Panc1 (cell line): Measurements from ENCODE around the gene PPP1R18. TPM values are rescaled to one million over a fixed set of nuclear protein-coding genes. Genes with fewer than 3 reads are reported as not detected.

ENCODE experiments used
- ATAC-seq: fragments of 200-7000 bp; cut with Tn5 transposase; 2 replicates; pipeline ENCODE4 v1.9.1; 2020; ENCODE audit warnings: mild to moderate bottlenecking, moderate library complexity
- BruUV-seq: library from RNA; stranded (reverse); fragments of 400-500 nt; replicated peaks from 2 replicates; lab custom pipeline; 2021; lab: Mats Ljungman, UMichigan
- CTCF ChIA-PET: fragments of 300-600 bp; sonication (Branson Sonifier 250); formaldehyde crosslinking; loops from one replicate; lab custom pipeline; 2022; ENCODE audit warnings: antibody characterized with exemption; lab: Charles Lee
- POLR2A ChIA-PET: fragments of 300-600 bp; sonication (Branson Sonifier 250); formaldehyde crosslinking; loops from one replicate; lab custom pipeline; 2022; ENCODE audit warnings: antibody characterized with exemption; lab: Charles Lee
- DNase-seq: peaks from one replicate; pipeline ENCODE4 v3.0.0-alpha.2; 2010; ENCODE audit warnings: low read depth, low spot score
- H3K27ac ChIP-seq: 2 replicates; pipeline ENCODE4 v1.5.1; 2011; ENCODE audit warnings: mild to moderate bottlenecking, low read length, inconsistent platforms
- H3K27me3 ChIP-seq: fragments of 200-500 bp; sonication (Bioruptor generic); 2 replicates; pipeline ENCODE4 v1.6.0; 2014; ENCODE audit warnings: low read length, inconsistent platforms; ENCODE audit not compliant: control insufficient read depth, insufficient read depth
- H3K36me3 ChIP-seq: fragments of 200-500 bp; sonication (Bioruptor generic); 2 replicates; pipeline ENCODE4 v1.5.1; 2014; ENCODE audit warnings: inconsistent platforms, mild to moderate bottlenecking, low read length, moderate library complexity; ENCODE audit not compliant: control insufficient read depth, insufficient read depth
- H3K4me1 ChIP-seq: 2 replicates; pipeline ENCODE4 v1.5.1; 2011; ENCODE audit warnings: inconsistent platforms, mild to moderate bottlenecking, low read length, moderate library complexity; ENCODE audit not compliant: control insufficient read depth, insufficient read depth
- H3K4me3 ChIP-seq, 2 experiments: 2 replicates each; pipeline ENCODE4 v1.5.1; 2011 to 2012; ENCODE audit warnings: low read depth in 2 of 2, low read length in 2 of 2, mild to moderate bottlenecking in 2 of 2, inconsistent platforms in 1 of 2, moderate library complexity in 1 of 2
- H3K9me3 ChIP-seq: fragments of 200-500 bp; sonication (Bioruptor generic); 2 replicates; pipeline ENCODE4 v1.5.1; 2014; ENCODE audit warnings: low read depth, mild to moderate bottlenecking, inconsistent platforms, low read length, moderate library complexity; ENCODE audit not compliant: control insufficient read depth, insufficient read depth
- POLR2AphosphoS5 ChIP-seq: IDR thresholded peaks from 2 replicates; pipeline ENCODE4 v1.6.1; 2012; ENCODE audit warnings: mild to moderate bottlenecking, low read depth, low read length, moderate library complexity
- SIN3A ChIP-seq: IDR thresholded peaks from 2 replicates; pipeline ENCODE4 v1.6.1; 2012; ENCODE audit warnings: low read depth, mild to moderate bottlenecking, low read length, moderate library complexity, borderline replicate concordance; ENCODE audit not compliant: insufficient read depth
- TCF7L2 ChIP-seq: IDR thresholded peaks from 2 replicates; pipeline ENCODE4 v1.6.1; 2011; ENCODE audit warnings: mild to moderate bottlenecking, low read depth, low read length, inconsistent platforms
- in situ Hi-C: cut with HindIII; loops from 2 replicates; pipeline ENCODE4 v1.10.0; 2016; ENCODE audit warnings: low sequenced_read_pairs, low pct_unique_long_range_greater_than_20kb
- intact Hi-C: fragments of 100-400 bp; cut with micrococcal nuclease; formaldehyde crosslinking; loops from one replicate; pipeline ENCODE4 v1.10.0; 2022; ENCODE audit not compliant: unreplicated experiment
- total RNA-seq: library from RNA; stranded (reverse); gene quantifications from one replicate; pipeline ENCODE4 v1.2.1, GENCODE V29; 2021; ENCODE audit not compliant: unreplicated experiment
- TF ChIP-seq, protein P1 (sequence below): fragments of 450-650 bp; IDR thresholded peaks from 2 replicates; pipeline ENCODE4 v1.5.1; 2017; ENCODE audit warnings: mild to moderate bottlenecking
- TF ChIP-seq, protein P2 (sequence below), 2 experiments: IDR thresholded peaks; 2 replicates each; pipeline ENCODE4 v1.6.1; 2011 to 2012; ENCODE audit warnings: low read depth in 2 of 2, control low read depth in 1 of 2, low read length in 1 of 2, mild to moderate bottlenecking in 1 of 2, moderate library complexity in 1 of 2; ENCODE audit not compliant: insufficient read depth in 1 of 2

Gene PPP1R18
- total RNA-seq, 1 experiment from 2014 or later, result 55.3 TPM

DNA sequence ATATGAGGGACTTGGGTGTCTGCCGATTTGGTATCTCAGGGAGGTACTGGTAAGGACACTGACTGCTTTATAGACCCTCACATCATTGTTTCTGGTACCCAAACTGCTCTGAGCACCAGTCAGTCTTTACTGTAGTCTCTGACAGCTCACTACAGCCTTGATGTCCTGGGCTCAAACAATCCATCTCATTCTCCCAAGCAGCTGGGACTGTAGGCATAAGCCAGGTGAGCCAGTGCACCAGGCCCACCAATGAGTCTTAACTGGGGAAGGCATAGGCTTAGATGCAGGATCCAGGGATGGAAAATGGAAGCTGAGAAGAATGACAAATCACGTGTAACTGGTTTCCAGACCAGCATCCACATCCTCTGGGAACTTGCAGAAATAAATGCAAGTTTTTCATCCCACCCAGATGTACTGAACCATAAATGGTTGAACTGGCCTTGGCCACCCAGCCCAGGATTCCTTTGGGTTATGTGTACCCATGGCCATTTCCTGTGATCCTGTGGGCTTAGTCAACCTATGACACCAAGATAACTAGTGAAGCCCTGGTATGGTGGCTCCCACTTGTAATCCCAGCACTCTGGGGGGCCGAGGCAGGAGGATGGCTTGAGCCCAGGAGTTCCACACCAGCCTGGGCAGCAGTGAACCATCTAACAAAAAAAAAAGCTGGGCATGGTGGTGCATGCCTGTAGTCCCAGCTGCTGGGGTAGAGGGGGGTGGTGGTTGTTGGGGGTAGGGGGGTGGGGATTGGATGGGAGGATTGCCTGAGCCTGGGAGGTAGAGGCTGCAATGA, 39.5 kb upstream of the PPP1R18 start:
- intact Hi-C loops, result loop anchor here (5.0 kb wide), 1 partner anchor 151 kb away; no protein-coding TSS in a partner anchor
- TF ChIP-seq TCF7L2 (no peak), POLR2AphosphoS5 (peak; percentile 96), SIN3A (no peak)
- TF ChIP-seq, protein P1, sequence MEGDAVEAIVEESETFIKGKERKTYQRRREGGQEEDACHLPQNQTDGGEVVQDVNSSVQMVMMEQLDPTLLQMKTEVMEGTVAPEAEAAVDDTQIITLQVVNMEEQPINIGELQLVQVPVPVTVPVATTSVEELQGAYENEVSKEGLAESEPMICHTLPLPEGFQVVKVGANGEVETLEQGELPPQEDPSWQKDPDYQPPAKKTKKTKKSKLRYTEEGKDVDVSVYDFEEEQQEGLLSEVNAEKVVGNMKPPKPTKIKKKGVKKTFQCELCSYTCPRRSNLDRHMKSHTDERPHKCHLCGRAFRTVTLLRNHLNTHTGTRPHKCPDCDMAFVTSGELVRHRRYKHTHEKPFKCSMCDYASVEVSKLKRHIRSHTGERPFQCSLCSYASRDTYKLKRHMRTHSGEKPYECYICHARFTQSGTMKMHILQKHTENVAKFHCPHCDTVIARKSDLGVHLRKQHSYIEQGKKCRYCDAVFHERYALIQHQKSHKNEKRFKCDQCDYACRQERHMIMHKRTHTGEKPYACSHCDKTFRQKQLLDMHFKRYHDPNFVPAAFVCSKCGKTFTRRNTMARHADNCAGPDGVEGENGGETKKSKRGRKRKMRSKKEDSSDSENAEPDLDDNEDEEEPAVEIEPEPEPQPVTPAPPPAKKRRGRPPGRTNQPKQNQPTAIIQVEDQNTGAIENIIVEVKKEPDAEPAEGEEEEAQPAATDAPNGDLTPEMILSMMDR, result no peak
- no TSS peak for BruUV-seq
- H3K4me1 ChIP-seq, result peaks cover 29% of the 10 kb centered on the region
- no peaks in the 10 kb centered on the region for H3K9me3 ChIP-seq
- no peaks in the 10 kb centered on the region for H3K27me3 ChIP-seq
- peaks cover 26% of the 10 kb centered on the region for H3K36me3 ChIP-seq
- ChIA-PET CTCF (interaction anchor here (0.5 to 1.7 kb wide), 3 partner anchors 46 to 96 kb away, joined by 3 to 4 read pairs (median 4); partner anchors contain the start of gene DHX16), POLR2A (interaction anchor here (0.6 kb wide), 1 partner anchor 47 kb away, joined by 3 read pairs; no protein-coding TSS in a partner anchor)
- peak overlapping the region; percentile 60 for H3K27ac ChIP-seq
- peak; percentile 65 for ATAC-seq
- no peak for DNase-seq
- in situ Hi-C loops, result no loop called here
- H3K4me3 ChIP-seq, result no peak overlapping the region

DNA sequence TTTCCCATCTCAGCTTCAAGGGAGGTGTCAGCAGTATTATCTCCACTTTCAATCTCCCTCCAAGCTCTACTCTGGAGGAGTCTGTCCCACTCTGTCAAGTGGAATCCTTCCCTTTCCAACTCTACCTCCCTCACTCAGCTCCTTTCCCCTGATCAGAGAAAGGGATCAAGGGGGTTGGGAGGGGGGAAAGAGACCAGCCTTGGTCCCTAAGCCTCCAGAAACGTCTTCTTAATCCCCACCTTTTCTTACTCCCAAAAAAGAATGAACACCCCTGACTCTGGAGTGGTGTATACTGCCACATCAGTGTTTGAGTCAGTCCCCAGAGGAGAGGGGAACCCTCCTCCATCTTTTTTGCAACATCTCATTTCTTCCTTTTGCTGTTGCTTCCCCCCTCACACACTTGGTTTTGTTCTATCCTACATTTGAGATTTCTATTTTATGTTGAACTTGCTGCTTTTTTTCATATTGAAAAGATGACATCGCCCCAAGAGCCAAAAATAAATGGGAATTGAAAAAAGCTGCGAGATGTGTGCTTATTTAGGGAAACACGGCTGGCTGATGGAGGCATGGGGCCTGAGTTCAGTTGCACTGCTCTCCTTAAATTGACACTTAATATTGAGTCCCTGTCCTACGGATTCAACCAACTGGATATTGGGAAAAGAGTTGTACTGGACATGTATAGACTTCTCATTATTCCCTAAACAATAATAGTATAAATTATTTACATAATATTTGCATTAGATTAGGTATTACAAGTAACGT, 38.6 kb upstream of the PPP1R18 start:
- no peak for DNase-seq
- in situ Hi-C loops (no loop called here), intact Hi-C loops (loop anchor here (5.0 kb wide), 1 partner anchor 152 kb away; no protein-coding TSS in a partner anchor)
- H3K27me3 ChIP-seq, result no peaks in the 10 kb centered on the region
- no TSS peak for BruUV-seq
- H3K36me3 ChIP-seq, result peaks cover 32% of the 10 kb centered on the region
- ChIA-PET CTCF (interaction anchor here (1.1 kb wide), 1 partner anchor 53 kb away, joined by 4 read pairs; the partner anchor contains the start of gene DHX16), POLR2A (interaction anchor here (0.7 kb wide), 1 partner anchor 100 kb away, joined by 5 read pairs; no protein-coding TSS in a partner anchor)
- ATAC-seq, result no peak
- TF ChIP-seq, protein P2, sequence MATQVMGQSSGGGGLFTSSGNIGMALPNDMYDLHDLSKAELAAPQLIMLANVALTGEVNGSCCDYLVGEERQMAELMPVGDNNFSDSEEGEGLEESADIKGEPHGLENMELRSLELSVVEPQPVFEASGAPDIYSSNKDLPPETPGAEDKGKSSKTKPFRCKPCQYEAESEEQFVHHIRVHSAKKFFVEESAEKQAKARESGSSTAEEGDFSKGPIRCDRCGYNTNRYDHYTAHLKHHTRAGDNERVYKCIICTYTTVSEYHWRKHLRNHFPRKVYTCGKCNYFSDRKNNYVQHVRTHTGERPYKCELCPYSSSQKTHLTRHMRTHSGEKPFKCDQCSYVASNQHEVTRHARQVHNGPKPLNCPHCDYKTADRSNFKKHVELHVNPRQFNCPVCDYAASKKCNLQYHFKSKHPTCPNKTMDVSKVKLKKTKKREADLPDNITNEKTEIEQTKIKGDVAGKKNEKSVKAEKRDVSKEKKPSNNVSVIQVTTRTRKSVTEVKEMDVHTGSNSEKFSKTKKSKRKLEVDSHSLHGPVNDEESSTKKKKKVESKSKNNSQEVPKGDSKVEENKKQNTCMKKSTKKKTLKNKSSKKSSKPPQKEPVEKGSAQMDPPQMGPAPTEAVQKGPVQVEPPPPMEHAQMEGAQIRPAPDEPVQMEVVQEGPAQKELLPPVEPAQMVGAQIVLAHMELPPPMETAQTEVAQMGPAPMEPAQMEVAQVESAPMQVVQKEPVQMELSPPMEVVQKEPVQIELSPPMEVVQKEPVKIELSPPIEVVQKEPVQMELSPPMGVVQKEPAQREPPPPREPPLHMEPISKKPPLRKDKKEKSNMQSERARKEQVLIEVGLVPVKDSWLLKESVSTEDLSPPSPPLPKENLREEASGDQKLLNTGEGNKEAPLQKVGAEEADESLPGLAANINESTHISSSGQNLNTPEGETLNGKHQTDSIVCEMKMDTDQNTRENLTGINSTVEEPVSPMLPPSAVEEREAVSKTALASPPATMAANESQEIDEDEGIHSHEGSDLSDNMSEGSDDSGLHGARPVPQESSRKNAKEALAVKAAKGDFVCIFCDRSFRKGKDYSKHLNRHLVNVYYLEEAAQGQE (IDR thresholded peaks at IDR 0.05; ENCODE audit: insufficient read depth in 1 of 2, low read depth in 2 of 2, low read length in 1 of 2), result no peak
- TF ChIP-seq, protein P1, result no peak
- TF ChIP-seq POLR2AphosphoS5, result peak; percentile 53
- TF ChIP-seq TCF7L2, result no peak
- TF ChIP-seq SIN3A, result 0 out of 2 replicates have a peak, but pooled peaks have one; percentile 45
- H3K4me3 ChIP-seq, result no peak overlapping the region; a peak in 1 of 4 replicates
- peaks cover 29% of the 10 kb centered on the region for H3K4me1 ChIP-seq
- H3K27ac ChIP-seq, result peak overlapping the region; percentile 66
- no peaks in the 10 kb centered on the region for H3K9me3 ChIP-seq
